H1 (cell line): ENCODE results near the gene CERKL. TPM values are rescaled to one million over a fixed set of nuclear protein-coding genes. Genes with fewer than 3 reads are reported as not detected.

Experiments used
- CTCF ChIA-PET: fragments of 300-600 bp; sonication (Branson Sonifier 250); formaldehyde crosslinking; loops from one replicate; lab custom pipeline; 2021; ENCODE audit not compliant: partially characterized antibody; lab: Charles Lee
- POLR2A ChIA-PET: fragments of 300-600 bp; sonication (Branson Sonifier 250); formaldehyde crosslinking; loops from one replicate; lab custom pipeline; 2021; ENCODE audit warnings: inconsistent platforms; ENCODE audit not compliant: partially characterized antibody; lab: Charles Lee
- DNase-seq, 2 experiments: peaks; one replicate each; pipeline versions ENCODE4 v3.0.0 to v3.0.0-alpha.2; 2010 to 2022; ENCODE audit warnings: low spot score in 2 of 2, low read depth in 1 of 2, mixed read lengths in 1 of 2
- FAIRE-seq: peaks from 2 replicates; lab custom pipeline; 2011; peaks lifted over from hg19 to GRCh38; lab: Jason Lieb, UNC
- H2AFZ ChIP-seq: 2 replicates; pipeline ENCODE4 v1.8.1; 2012; ENCODE audit warnings: low read length, inconsistent platforms
- H2AK5ac ChIP-seq: 2 replicates; pipeline ENCODE4 v1.6.1; 2013; ENCODE audit warnings: low read depth, low read length
- H2BK120ac ChIP-seq: replicated peaks from 2 replicates; pipeline ENCODE3; 2013; ENCODE audit warnings: low read depth, low read length, inconsistent platforms
- H2BK12ac ChIP-seq: 2 replicates; pipeline ENCODE4 v1.6.1; 2013; ENCODE audit warnings: low read depth, low read length
- H2BK15ac ChIP-seq: 2 replicates; pipeline ENCODE4 v1.6.1; 2013; ENCODE audit warnings: low read length
- H2BK20ac ChIP-seq: 2 replicates; pipeline ENCODE4 v1.6.1; 2013; ENCODE audit warnings: low read length
- H2BK5ac ChIP-seq: 2 replicates; pipeline ENCODE4 v1.6.1; 2013; ENCODE audit warnings: low read depth, low read length
- H3K14ac ChIP-seq: 2 replicates; pipeline ENCODE4 v1.6.1; 2013; ENCODE audit warnings: inconsistent platforms; ENCODE audit not compliant: insufficient read length
- H3K18ac ChIP-seq: 2 replicates; pipeline ENCODE4 v1.6.1; 2013; ENCODE audit warnings: low read length; ENCODE audit errors: extremely low read depth
- H3K23ac ChIP-seq: 2 replicates; pipeline ENCODE4 v1.6.1; 2013; ENCODE audit warnings: inconsistent platforms; ENCODE audit not compliant: insufficient read length
- H3K23me2 ChIP-seq: 2 replicates; pipeline ENCODE4 v1.6.1; 2013; ENCODE audit warnings: low read depth, low read length
- H3K27ac ChIP-seq: 2 replicates; pipeline ENCODE4 v1.6.1; 2011; ENCODE audit warnings: low read depth, low read length, inconsistent platforms
- H3K27me3 ChIP-seq, 4 experiments: replicated peaks in 1 of 4; 1 replicate in 1 of 4; 2 replicates in 3 of 4; pipeline versions ENCODE4 v1.6.1 to v1.8.1; 2011 to 2013; ENCODE audit warnings: low read length in 3 of 4, mild to moderate bottlenecking in 3 of 4, inconsistent platforms in 2 of 4, mixed read lengths in 2 of 4, moderate library complexity in 1 of 4; ENCODE audit not compliant: control insufficient read depth in 3 of 4, insufficient read depth in 3 of 4; ENCODE audit errors: extremely low read depth in 1 of 4
- H3K36me3 ChIP-seq, 4 experiments: 2 replicates each; pipeline versions ENCODE4 v1.6.1 to v1.8.1; 2011 to 2013; ENCODE audit warnings: mild to moderate bottlenecking in 4 of 4, low read length in 3 of 4, moderate library complexity in 2 of 4, control low read depth in 1 of 4, inconsistent platforms in 1 of 4; ENCODE audit not compliant: insufficient read depth in 4 of 4, control insufficient read depth in 2 of 4
- H3K4ac ChIP-seq: replicated peaks from 2 replicates; pipeline ENCODE3; 2013; ENCODE audit warnings: low read length, low read depth, mixed read lengths, inconsistent platforms; ENCODE audit not compliant: insufficient read length
- H3K4me1 ChIP-seq, 4 experiments: replicated peaks in 1 of 4; 1 replicate in 1 of 4; 2 replicates in 3 of 4; pipeline versions ENCODE4 v1.6.1 to v1.8.1; 2011 to 2013; ENCODE audit warnings: low read length in 3 of 4, inconsistent platforms in 2 of 4, mixed read lengths in 1 of 4; ENCODE audit not compliant: insufficient read depth in 4 of 4, control insufficient read depth in 3 of 4
- H3K4me2 ChIP-seq, 2 experiments: 2 replicates each; pipeline versions ENCODE4 v1.6.1 to v1.8.1; 2011 to 2013; ENCODE audit warnings: low read depth in 2 of 2, low read length in 2 of 2, control low read depth in 1 of 2, inconsistent platforms in 1 of 2, mild to moderate bottlenecking in 1 of 2; ENCODE audit not compliant: insufficient read depth in 1 of 2
- H3K4me3 ChIP-seq, 4 experiments: fragments of 200-600, 300-600 bp in 1 of 4; sonication (generic), shearing (Covaris generic), sonication (Bioruptor Twin) in 1 of 4; 2 replicates each; pipeline versions ENCODE4 v1.5.1 to v1.8.1; 2011 to 2016; ENCODE audit warnings: low read length in 4 of 4, low read depth in 3 of 4, control low read depth in 2 of 4, inconsistent platforms in 2 of 4, mild to moderate bottlenecking in 2 of 4, mixed read lengths in 1 of 4, moderate library complexity in 1 of 4; ENCODE audit not compliant: insufficient read depth in 2 of 4; ENCODE audit errors: extremely low read depth in 1 of 4
- H3K56ac ChIP-seq: replicated peaks from 2 replicates; pipeline ENCODE3; 2013; ENCODE audit warnings: low read depth, mild to moderate bottlenecking, mixed read lengths, low read length, inconsistent platforms; ENCODE audit not compliant: insufficient read length
- H3K79me1 ChIP-seq: 2 replicates; pipeline ENCODE4 v1.6.1; 2013; ENCODE audit warnings: low read depth, low read length, control low read depth
- H3K79me2 ChIP-seq, 2 experiments: 2 replicates each; pipeline versions ENCODE4 v1.6.1 to v1.8.1; 2012 to 2013; ENCODE audit warnings: low read length in 2 of 2, mild to moderate bottlenecking in 2 of 2, inconsistent platforms in 1 of 2; ENCODE audit not compliant: insufficient read depth in 2 of 2, control insufficient read depth in 1 of 2
- H3K9ac ChIP-seq, 4 experiments: replicated peaks in 1 of 4; 1 replicate in 1 of 4; 2 replicates in 3 of 4; pipeline versions ENCODE4 v1.6.1 to v1.8.1; 2011 to 2013; ENCODE audit warnings: low read depth in 3 of 4, low read length in 3 of 4, control low read depth in 2 of 4, mild to moderate bottlenecking in 2 of 4, moderate library complexity in 2 of 4, inconsistent platforms in 1 of 4; ENCODE audit errors: extremely low read depth in 1 of 4
- H3K9me3 ChIP-seq, 2 experiments: 2 replicates each; pipeline versions ENCODE4 v1.6.1 to v1.8.1; 2012 to 2013; ENCODE audit warnings: mild to moderate bottlenecking in 2 of 2, moderate library complexity in 2 of 2, control low read depth in 1 of 2, inconsistent platforms in 1 of 2, low read depth in 1 of 2, low read length in 1 of 2, mixed read lengths in 1 of 2; ENCODE audit not compliant: insufficient read depth in 2 of 2
- H4K20me1 ChIP-seq, 2 experiments: replicated peaks in 1 of 2; 2 replicates each; pipeline versions ENCODE3 to v1.8.1; 2011 to 2013; ENCODE audit warnings: inconsistent platforms in 2 of 2, low read length in 2 of 2, mild to moderate bottlenecking in 1 of 2; ENCODE audit not compliant: insufficient read depth in 2 of 2, control insufficient read depth in 1 of 2
- H4K5ac ChIP-seq: 2 replicates; pipeline ENCODE4 v1.6.1; 2013; ENCODE audit warnings: low read length, low read depth, mixed read lengths, inconsistent platforms; ENCODE audit not compliant: insufficient read length
- H4K8ac ChIP-seq: 2 replicates; pipeline ENCODE4 v1.8.0; 2013; ENCODE audit warnings: mild to moderate bottlenecking, moderate library complexity, low read length, inconsistent platforms; ENCODE audit not compliant: insufficient read depth; ENCODE audit errors: extremely low read depth
- H4K91ac ChIP-seq: replicated peaks from 2 replicates; pipeline ENCODE3; 2013; ENCODE audit warnings: low read length, mixed read lengths, inconsistent platforms; ENCODE audit not compliant: insufficient read length
- RXRA ChIP-seq: IDR thresholded peaks from 2 replicates; pipeline ENCODE4 v1.6.1; 2011; ENCODE audit warnings: low read depth, mild to moderate bottlenecking, low read length, moderate library complexity; ENCODE audit not compliant: insufficient read depth
- SIN3A ChIP-seq, 2 experiments: IDR thresholded peaks in 1 of 2; conservative IDR thresholded peaks in 1 of 2; 2 replicates each; pipeline ENCODE4 v1.6.1; 2011 to 2012; ENCODE audit warnings: low read length in 2 of 2, improper control_type of control experiment in 1 of 2, low read depth in 1 of 2, mild to moderate bottlenecking in 1 of 2
- SP2 ChIP-seq: IDR thresholded peaks from 2 replicates; pipeline ENCODE4 v1.6.1; 2012; ENCODE audit warnings: mild to moderate bottlenecking, low read length, inconsistent platforms
- USF2 ChIP-seq: IDR thresholded peaks from 2 replicates; pipeline ENCODE4 v1.6.1; 2011; ENCODE audit warnings: low read length, improper control_type of control experiment
- ZNF274 ChIP-seq: IDR thresholded peaks from 2 replicates; pipeline ENCODE4 v1.7.0; 2012; ENCODE audit warnings: low read length, borderline replicate concordance; ENCODE audit errors: extremely low read depth
- WGBS, 2 experiments: shearing (Covaris generic) in 1 of 2; methylation state at CpG; one replicate each; pipeline versions ENCODE4 v1.1.6 to v1.1.7; 2013 to 2015; ENCODE audit warnings: low lambda C conversion rate in 2 of 2, mixed read lengths in 2 of 2, inconsistent platforms in 1 of 2, low coverage in 1 of 2, missing lambda C conversion rate in 1 of 2; ENCODE audit not compliant: insufficient replicate concordance in 2 of 2, insufficient coverage in 1 of 2, insufficient read length in 1 of 2; ENCODE audit errors: extremely low coverage in 1 of 2, missing lambda C conversion rate in 1 of 2; 5-methylcytosine and 5-hydroxymethylcytosine counted together
- polyA plus RNA-seq, 7 experiments: library from polyadenylated mRNA; depleted of rRNA in 3 of 7; stranded (reverse) in 5 of 7; unstranded in 2 of 7; fragments of >200 nt in 5 of 7; fragments of 200-250 nt in 2 of 7; gene quantifications; 1 replicate in 5 of 7; 2 replicates in 1 of 7; 4 replicates in 1 of 7; pipeline versions ENCODE4 v1.2.1 to v1.2.3, GENCODE V29; 2011 to 2013; ENCODE audit warnings: missing spikeins in 2 of 7, mixed read lengths in 2 of 7
- total RNA-seq: library from RNA; stranded (reverse); fragmentation: NEBNext Ultra II Directional; extraction: Animal tissue kit (Norgen Biotek cat#: 25700); gene quantifications from 2 replicates; pipeline ENCODE4 v1.2.1, GENCODE V29; 2021

Gene CERKL
- total and polyA plus RNA-seq, 2 of the 8 experiments (the other 6 are each of a cell fraction or from before 2014, with no cell fraction given) = 0.05 TPM; not detected in 1

GRCh38 chr2:181570833-181571661 is 85.9 kb downstream of the CERKL start:
- no peak overlapping the region for H2BK20ac ChIP-seq
- no peak overlapping the region for H3K4me3 ChIP-seq
- no peaks in the 10 kb centered on the region for H3K79me2 ChIP-seq
- H4K20me1 ChIP-seq = no peaks in the 10 kb centered on the region
- no peak overlapping the region for H3K18ac ChIP-seq
- FAIRE-seq (no peak), DNase-seq (no peak)
- no peaks in the 10 kb centered on the region for H3K9me3 ChIP-seq
- ChIA-PET CTCF (interaction anchor here (0.7 to 8.5 kb wide), 11 partner anchors 12 to 243 kb away, joined by 3 to 183 read pairs (median 4); no protein-coding TSS in a partner anchor), POLR2A (no interaction called here)
- no peak overlapping the region for H3K9ac ChIP-seq
- TF ChIP-seq ZNF274 (no peak), SIN3A (conservative IDR thresholded peaks at IDR 0.05 in 1 of 2, IDR thresholded peaks at IDR 0.05 in 1 of 2; ENCODE audit: low read depth in 1 of 2, low read length in 2 of 2) (no peak), USF2 (no peak), SP2 (no peak), RXRA (no peak)
- H4K91ac ChIP-seq = no peak overlapping the region
- H3K14ac ChIP-seq = no peak overlapping the region
- H2BK12ac ChIP-seq = no peak overlapping the region
- H3K23me2 ChIP-seq = no peaks in the 10 kb centered on the region
- no peaks in the 10 kb centered on the region for H3K4me1 ChIP-seq
- H3K27ac ChIP-seq = no peak overlapping the region
- H3K56ac ChIP-seq = no peak overlapping the region
- no peak overlapping the region for H2BK15ac ChIP-seq
- no peak overlapping the region for H2AFZ ChIP-seq
- no peak overlapping the region for H2BK120ac ChIP-seq
- no peak overlapping the region for H4K8ac ChIP-seq
- no peak overlapping the region for H2BK5ac ChIP-seq
- no peak overlapping the region for H3K23ac ChIP-seq
- H4K5ac ChIP-seq = no peak overlapping the region
- H2AK5ac ChIP-seq = no peak overlapping the region
- no peaks in the 10 kb centered on the region for H3K79me1 ChIP-seq
- H3K27me3 ChIP-seq = no peaks in the 10 kb centered on the region
- H3K4me2 ChIP-seq = no peak overlapping the region
- H3K4ac ChIP-seq = no peak overlapping the region
- no peaks in the 10 kb centered on the region for H3K36me3 ChIP-seq
- 89% methylated on average over 4 of the region's 4 CpGs; no CpG with 5 or more reads in 1 of the 2 experiments for WGBS, 2 experiments
